ENCODE data around the gene GRIP1.
"Not testable (repeated sequence)": the region's sequence is repeated elsewhere in the genome, so short reads cannot be mapped to it uniquely, and the experiment has no call there.

GRIP1 gene

DNA sequence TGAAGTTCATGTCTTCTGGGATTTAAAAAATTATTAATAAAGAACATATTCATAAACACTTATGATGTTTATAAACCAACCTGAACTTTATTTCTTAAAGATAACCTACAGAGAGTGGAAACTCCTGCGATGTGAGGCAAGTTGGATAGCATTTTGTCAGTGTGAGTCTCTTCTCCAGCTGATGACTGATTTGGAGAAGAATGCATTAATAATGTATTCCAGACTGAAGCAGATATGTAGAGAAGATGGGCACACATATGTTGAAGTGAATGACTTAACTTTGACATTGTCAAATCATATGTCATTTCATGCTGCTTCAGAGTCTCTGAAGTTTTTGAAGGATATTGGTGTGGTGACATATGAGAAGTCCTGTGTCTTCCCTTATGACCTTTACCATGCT, 369.3 kb downstream of the GRIP1 start:
- no peak for DNase-seq

GRCh38 chr12:66304296-66304900, 374.5 kb downstream of the GRIP1 start:
- no peak for DNase-seq

DNA sequence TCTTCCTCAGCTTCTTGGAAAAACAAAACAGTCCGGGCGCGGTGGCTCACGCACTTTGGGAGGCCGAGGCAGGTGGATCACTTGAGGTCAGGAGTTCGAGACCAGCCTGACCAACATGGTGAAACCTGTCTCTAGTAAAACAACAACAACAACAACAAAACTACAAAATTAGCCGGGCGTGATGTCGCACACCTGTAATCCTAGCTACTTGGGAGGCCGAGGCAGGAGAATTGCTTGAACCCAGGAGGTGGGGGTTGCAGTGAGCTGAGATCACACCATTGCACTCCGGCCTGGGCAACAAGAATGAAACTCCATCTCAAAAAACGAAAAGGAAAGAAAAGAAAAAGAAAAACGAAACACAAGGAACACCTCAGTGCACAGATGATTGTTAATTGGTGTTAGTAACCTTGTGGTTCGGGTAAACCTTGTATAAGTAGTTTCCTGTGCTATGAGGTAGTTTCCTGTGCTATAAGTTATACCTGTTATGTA, 375.5 kb downstream of the GRIP1 start:
- DNase-seq: not testable (repeated sequence)

GRCh38 chr12:66302827-66303169, 376.1 kb downstream of the GRIP1 start:
- no peak for DNase-seq

DNA sequence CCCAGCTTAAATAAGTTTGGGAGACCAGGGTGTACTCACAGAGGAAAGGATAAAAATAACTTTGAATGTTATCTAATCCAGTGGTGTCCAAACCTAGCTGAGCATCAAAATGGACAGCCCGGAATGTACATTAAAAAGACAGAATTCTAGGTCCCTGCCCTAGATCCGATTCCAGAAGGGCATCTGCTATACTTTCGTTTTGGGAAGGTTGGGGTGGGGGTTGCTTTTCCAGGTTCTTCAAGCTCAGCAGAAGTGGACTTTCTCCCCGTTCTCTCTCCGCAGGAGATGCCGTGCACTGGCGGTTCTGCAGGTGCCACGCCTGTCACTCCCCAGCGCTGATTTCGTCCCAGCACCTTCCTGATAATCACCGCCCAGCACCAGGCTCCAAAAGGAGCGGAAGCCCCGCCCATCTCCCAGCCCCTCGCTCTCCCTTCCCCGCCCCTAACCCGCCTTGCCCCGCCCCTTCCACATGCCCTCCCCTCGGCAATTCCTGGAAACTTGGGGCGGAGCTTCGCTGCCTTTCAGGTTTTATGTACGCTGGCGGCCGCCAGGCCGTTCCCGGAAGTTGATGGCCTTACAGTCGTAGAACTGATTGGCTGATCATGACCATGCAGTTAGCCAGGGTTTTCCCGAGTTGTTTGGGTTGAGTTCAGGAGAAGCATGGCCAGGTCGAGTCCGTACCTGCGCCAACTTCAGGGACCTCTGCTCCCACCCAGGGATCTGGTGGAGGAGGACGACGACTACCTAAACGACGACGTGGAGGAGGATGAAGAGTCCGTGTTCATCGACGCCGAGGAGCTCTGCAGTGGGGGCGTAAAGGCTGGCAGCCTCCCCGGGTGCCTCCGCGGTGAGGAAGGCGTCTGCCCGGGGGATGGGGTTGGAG, 376.7 kb downstream of the GRIP1 start, which contains the start of gene HELB:
TSS of gene HELB (plus strand) at position 550 of the 883 bp plus-strand sequence. CDS start at position 661, 111 bp downstream.
- peak; percentile 95 for DNase-seq

- no peak for DNase-seq
These were observed 381.0 kb downstream of the GRIP1 start for GRCh38 chr12:66297923-66298322.
